Measurements from ENCODE around the gene OR6C76. TPM values are rescaled to one million over a fixed set of nuclear protein-coding genes. Genes with fewer than 3 reads are reported as not detected.

The OR6C76 gene
- total and polyA plus RNA-seq, 2 of the 8 experiments (the other 6 are each of a cell fraction or from before 2014, with no cell fraction given) = not detected

GRCh38 chr12:55416961-55417360 is 9.1 kb upstream of the OR6C76 start:
- no peak overlapping the region for H4K8ac ChIP-seq (ENCODE audit: extremely low read depth, insufficient read depth, low read length)
- no peaks in the 10 kb centered on the region for H3K4me1 ChIP-seq (replicated peaks in 1 of 4; ENCODE audit: control insufficient read depth in 3 of 4, insufficient read depth in 4 of 4, low read length in 3 of 4)
- 89% methylated on average over 1 of the region's 1 CpG; no CpG with 5 or more reads in 1 of the 2 experiments for WGBS, 2 experiments (ENCODE audit: extremely low coverage in 1 of 2, insufficient coverage in 1 of 2, insufficient read length in 1 of 2, insufficient replicate concordance in 2 of 2, low coverage in 1 of 2, low lambda C conversion rate in 2 of 2, missing lambda C conversion rate in 1 of 2)
- H3K36me3 ChIP-seq (ENCODE audit: control insufficient read depth in 2 of 4, insufficient read depth in 4 of 4, low read length in 3 of 4) = no peaks in the 10 kb centered on the region
- H3K27ac ChIP-seq (ENCODE audit: low read depth, low read length) = no peak overlapping the region
- no peak overlapping the region for H3K56ac ChIP-seq (replicated peaks; ENCODE audit: insufficient read length, low read depth, low read length)
- no peak overlapping the region for H3K4me3 ChIP-seq (ENCODE audit: extremely low read depth in 1 of 4, insufficient read depth in 2 of 4, low read depth in 3 of 4, low read length in 4 of 4)
- H2AFZ ChIP-seq (ENCODE audit: low read length) = no peak overlapping the region
- no peaks in the 10 kb centered on the region for H3K27me3 ChIP-seq (replicated peaks in 1 of 4; ENCODE audit: control insufficient read depth in 3 of 4, extremely low read depth in 1 of 4, insufficient read depth in 3 of 4, low read length in 3 of 4)
- H3K4me2 ChIP-seq (ENCODE audit: insufficient read depth in 1 of 2, low read depth in 2 of 2, low read length in 2 of 2) = no peak overlapping the region
- H3K23me2 ChIP-seq (ENCODE audit: low read depth, low read length) = no peaks in the 10 kb centered on the region
- no peak overlapping the region for H3K14ac ChIP-seq (ENCODE audit: insufficient read length)
- H3K9me3 ChIP-seq (ENCODE audit: insufficient read depth in 2 of 2, low read depth in 1 of 2, low read length in 1 of 2) = no peaks in the 10 kb centered on the region
- no peaks in the 10 kb centered on the region for H4K20me1 ChIP-seq (replicated peaks in 1 of 2; ENCODE audit: control insufficient read depth in 1 of 2, insufficient read depth in 2 of 2, low read length in 2 of 2)
- H4K91ac ChIP-seq (replicated peaks; ENCODE audit: insufficient read length, low read length) = no peak overlapping the region
- no peaks in the 10 kb centered on the region for H3K79me1 ChIP-seq (ENCODE audit: low read depth, low read length)
- no peak overlapping the region for H2AK5ac ChIP-seq (ENCODE audit: low read depth, low read length)
- TF ChIP-seq POLR2AphosphoS5 (IDR thresholded peaks at IDR 0.05; ENCODE audit: low read depth, low read length) (no peak), CBX5 (IDR thresholded peaks at IDR 0.05; ENCODE audit: low read depth, low read length) (no peak), SIRT6 (IDR thresholded peaks at IDR 0.05; ENCODE audit: low read length) (no peak), BCL11A (IDR thresholded peaks at IDR 0.05; ENCODE audit: low read depth in 2 of 2, low read length in 2 of 2) (no peak), KDM1A (IDR thresholded peaks at IDR 0.05; ENCODE audit: borderline replicate concordance, low read length) (no peak)
- H2BK20ac ChIP-seq (ENCODE audit: low read length) = no peak overlapping the region
- H3K79me2 ChIP-seq (ENCODE audit: control insufficient read depth in 1 of 2, insufficient read depth in 2 of 2, low read length in 2 of 2) = no peaks in the 10 kb centered on the region
- no peak overlapping the region for H3K23ac ChIP-seq (ENCODE audit: insufficient read length)
- no peak overlapping the region for H3K9ac ChIP-seq (replicated peaks in 1 of 4; ENCODE audit: extremely low read depth in 1 of 4, low read depth in 3 of 4, low read length in 3 of 4)
- no peak overlapping the region for H2BK12ac ChIP-seq (ENCODE audit: low read depth, low read length)
- H3K18ac ChIP-seq (ENCODE audit: extremely low read depth, low read length) = no peak overlapping the region
- H2BK5ac ChIP-seq (ENCODE audit: low read depth, low read length) = no peak overlapping the region
- no peak overlapping the region for H4K5ac ChIP-seq (ENCODE audit: insufficient read length, low read depth, low read length)
- POLR2A ChIA-PET (ENCODE audit: partially characterized antibody) = no interaction called here
- FAIRE-seq (no peak), DNase-seq (ENCODE audit: low read depth in 1 of 2, low spot score in 2 of 2) (no peak)
- no peak overlapping the region for H2BK120ac ChIP-seq (replicated peaks; ENCODE audit: low read depth, low read length)
- no peak overlapping the region for H3K4ac ChIP-seq (replicated peaks; ENCODE audit: insufficient read length, low read depth, low read length)
- CTCF ChIA-PET (ENCODE audit: partially characterized antibody) = no interaction called here
- H2BK15ac ChIP-seq (ENCODE audit: low read length) = no peak overlapping the region

Data from H1 (cell line).